IPS DF 6.9 (cell line): ENCODE results near the gene PANK4.
A peak's percentile ranks its signal among the peaks of the same experiment; 100 is the strongest.

Source experiments
- DNase-seq: peaks from one replicate; pipeline ENCODE4 v3.0.0-alpha.2; 2013; ENCODE audit warnings: low read depth, low spot score
- H3K27ac ChIP-seq: one replicate; pipeline ENCODE4 v1.5.1; 2013; ENCODE audit warnings: low read length, control low read depth
- H3K27me3 ChIP-seq: 2 replicates; pipeline ENCODE4 v1.6.1; 2013; ENCODE audit warnings: mild to moderate bottlenecking, low read length; ENCODE audit not compliant: control insufficient read depth, insufficient read depth
- H3K36me3 ChIP-seq: 2 replicates; pipeline ENCODE4 v1.6.1; 2013; ENCODE audit warnings: low read length; ENCODE audit not compliant: control insufficient read depth, insufficient read depth
- H3K4me1 ChIP-seq: 2 replicates; pipeline ENCODE4 v1.6.1; 2013; ENCODE audit warnings: low read length; ENCODE audit not compliant: control insufficient read depth, insufficient read depth
- H3K4me3 ChIP-seq: 2 replicates; pipeline ENCODE4 v1.5.1; 2013; ENCODE audit warnings: mild to moderate bottlenecking, low read length
- H3K9me3 ChIP-seq: 2 replicates; pipeline ENCODE4 v1.6.1; 2013; ENCODE audit warnings: low read length, inconsistent platforms; ENCODE audit not compliant: control insufficient read depth, insufficient read depth
- WGBS: extraction: QIAGEN DNeasy Blood & Tissue Kit; methylation state at CpG from one replicate; pipeline ENCODE4 v1.1.7; 2013; ENCODE audit warnings: mixed read lengths, missing lambda C conversion rate; ENCODE audit not compliant: insufficient read length, insufficient coverage; 5-methylcytosine and 5-hydroxymethylcytosine counted together

Gene PANK4

GRCh38 chr1:2470290-2471158 lies 55.9 kb downstream of the PANK4 start:
- H3K36me3 ChIP-seq, result no peaks in the 10 kb centered on the region
- H3K4me3 ChIP-seq, result no peak overlapping the region
- WGBS, result no CpG with 5 or more reads among the region's 27 CpGs
- H3K9me3 ChIP-seq, result no peaks in the 10 kb centered on the region
- H3K27ac ChIP-seq, result no peak overlapping the region
- DNase-seq, result no peak
- no peaks in the 10 kb centered on the region for H3K27me3 ChIP-seq
- peaks cover 2% of the 10 kb centered on the region for H3K4me1 ChIP-seq

GRCh38 chr1:2469103-2469940 lies 57.1 kb downstream of the PANK4 start:
- Histone ChIP-seq H3K27me3 (no peaks in the 10 kb centered on the region), H3K4me3 (no peak overlapping the region), H3K27ac (no peak overlapping the region), H3K9me3 (no peaks in the 10 kb centered on the region), H3K4me1 (peaks cover 2% of the 10 kb centered on the region), H3K36me3 (no peaks in the 10 kb centered on the region)
- no CpG with 5 or more reads among the region's 25 CpGs for WGBS
- no peak for DNase-seq

- Histone ChIP-seq H3K27ac (no peak overlapping the region), H3K4me3 (no peak overlapping the region), H3K36me3 (no peaks in the 10 kb centered on the region), H3K9me3 (no peaks in the 10 kb centered on the region), H3K27me3 (no peaks in the 10 kb centered on the region), H3K4me1 (peaks cover 2% of the 10 kb centered on the region)
- no peak for DNase-seq
- WGBS, result no CpG with 5 or more reads among the region's 10 CpGs
These were observed 57.9 kb downstream of the PANK4 start for GRCh38 chr1:2468540-2468939.

GRCh38 chr1:2468041-2468472 lies 58.3 kb downstream of the PANK4 start:
- Histone ChIP-seq H3K27ac (no peak overlapping the region), H3K36me3 (no peaks in the 10 kb centered on the region), H3K27me3 (no peaks in the 10 kb centered on the region), H3K4me1 (peaks cover 2% of the 10 kb centered on the region), H3K9me3 (no peaks in the 10 kb centered on the region), H3K4me3 (no peak overlapping the region)
- no peak for DNase-seq
- no CpG with 5 or more reads among the region's 14 CpGs for WGBS

- WGBS, result no CpG with 5 or more reads among the region's 30 CpGs
- Histone ChIP-seq H3K4me3 (peak overlapping the region; percentile 22; the same call in 1 of the 2 replicates), H3K4me1 (peaks cover 2% of the 10 kb centered on the region), H3K36me3 (no peaks in the 10 kb centered on the region), H3K9me3 (no peaks in the 10 kb centered on the region), H3K27me3 (no peaks in the 10 kb centered on the region), H3K27ac (no peak overlapping the region)
- DNase-seq, result no peak
These were observed 59.3 kb downstream of the PANK4 start for GRCh38 chr1:2466958-2467554.

- H3K4me3 ChIP-seq, result no peak overlapping the region
- no peaks in the 10 kb centered on the region for H3K9me3 ChIP-seq
- WGBS, result no CpG with 5 or more reads among the region's 12 CpGs
- peaks cover 2% of the 10 kb centered on the region for H3K4me1 ChIP-seq
- no peak for DNase-seq
- no peak overlapping the region for H3K27ac ChIP-seq
- H3K36me3 ChIP-seq, result no peaks in the 10 kb centered on the region
- H3K27me3 ChIP-seq, result no peaks in the 10 kb centered on the region
These were observed 60.1 kb downstream of the PANK4 start for GRCh38 chr1:2466270-2466665.

- DNase-seq, result no peak
- Histone ChIP-seq H3K27ac (no peak overlapping the region), H3K36me3 (no peaks in the 10 kb centered on the region), H3K27me3 (no peaks in the 10 kb centered on the region), H3K9me3 (no peaks in the 10 kb centered on the region), H3K4me3 (no peak overlapping the region), H3K4me1 (peaks cover 2% of the 10 kb centered on the region)
- no CpG with 5 or more reads among the region's 33 CpGs for WGBS
These were observed 60.8 kb downstream of the PANK4 start for GRCh38 chr1:2465371-2466269.

- no peak for DNase-seq
- H3K9me3 ChIP-seq, result no peaks in the 10 kb centered on the region
- H3K27me3 ChIP-seq, result no peaks in the 10 kb centered on the region
- H3K36me3 ChIP-seq, result no peaks in the 10 kb centered on the region
- WGBS, result no CpG with 5 or more reads among the region's 17 CpGs
- H3K27ac ChIP-seq, result no peak overlapping the region
- H3K4me1 ChIP-seq, result peaks cover 2% of the 10 kb centered on the region
- H3K4me3 ChIP-seq, result no peak overlapping the region
These were observed 63.0 kb downstream of the PANK4 start for GRCh38 chr1:2463396-2463795.

- no CpG with 5 or more reads among the region's 15 CpGs for WGBS
- Histone ChIP-seq H3K27ac (no peak overlapping the region), H3K9me3 (no peaks in the 10 kb centered on the region), H3K27me3 (no peaks in the 10 kb centered on the region), H3K4me1 (peaks cover 2% of the 10 kb centered on the region), H3K36me3 (no peaks in the 10 kb centered on the region), H3K4me3 (no peak overlapping the region)
- no peak for DNase-seq
These were observed 63.6 kb downstream of the PANK4 start for GRCh38 chr1:2462819-2463218.
